HCT116 (cell line): ENCODE data around the gene CDH23. TPM values are rescaled to one million over a fixed set of nuclear protein-coding genes. Genes with fewer than 3 reads are reported as not detected.

Experiments
- ATAC-seq: fragments of 200-7000 bp; cut with Tn5 transposase; 2 replicates; pipeline ENCODE4 v1.9.1; 2020; ENCODE audit warnings: mild to moderate bottlenecking, moderate library complexity
- BruUV-seq: library from RNA; stranded (reverse); fragments of 400-500 nt; replicated peaks from 2 replicates; lab custom pipeline; 2021; lab: Mats Ljungman, UMichigan
- CTCF ChIA-PET: fragments of 300-600 bp; sonication (Branson Sonifier 250); formaldehyde crosslinking; loops from one replicate; lab custom pipeline; 2021; ENCODE audit warnings: antibody characterized with exemption; lab: Charles Lee
- POLR2A ChIA-PET: fragments of 300-600, 350-600 bp; sonication (Branson Sonifier 250); formaldehyde crosslinking; loops from one replicate; lab custom pipeline; 2021; ENCODE audit warnings: antibody characterized with exemption; lab: Charles Lee
- RAD21 ChIA-PET, 2 experiments: fragments of 300-600 bp; sonication (Branson Sonifier 250); formaldehyde crosslinking; loops; one replicate each; lab custom pipeline; 2023; ENCODE audit warnings: low total read pairs in 2 of 2; ENCODE audit not compliant: uncharacterized antibody in 2 of 2, unreplicated experiment in 2 of 2, low non-redundant PET in 1 of 2; lab: Charles Lee
- DNase-seq: peaks from one replicate; pipeline ENCODE4 v3.0.0-alpha.2; 2010; ENCODE audit warnings: low read depth, low spot score
- H2AFZ ChIP-seq: fragments of 200-600 bp; shearing (Covaris generic), sonication (generic); 2 replicates; pipeline ENCODE4 v1.6.1; 2017; ENCODE audit warnings: low read depth, mixed run types, mixed read lengths, antibody characterized with exemption, low read length; ENCODE audit not compliant: poor library complexity, severe bottlenecking
- H3K27ac ChIP-seq: 2 replicates; pipeline ENCODE4 v1.5.1; 2012; ENCODE audit warnings: low read depth, low read length
- H3K27me3 ChIP-seq: fragments of 200-600 bp; sonication (generic); 2 replicates; pipeline ENCODE4 v1.6.1; 2016; ENCODE audit warnings: mixed run types, low read length, mixed read lengths; ENCODE audit not compliant: insufficient read depth
- H3K36me3 ChIP-seq, 2 experiments: fragments of 200-500 bp in 1 of 2; fragments of 200-600 bp in 1 of 2; sonication (Bioruptor generic) in 1 of 2; sonication (generic) in 1 of 2; 2 replicates each; pipeline versions ENCODE4 v1.5.1 to v1.6.1; 2014 to 2016; ENCODE audit warnings: low read length in 2 of 2, inconsistent platforms in 1 of 2, mixed read lengths in 1 of 2, mixed run types in 1 of 2; ENCODE audit not compliant: insufficient read depth in 2 of 2, control insufficient read depth in 1 of 2
- H3K4me1 ChIP-seq, 2 experiments: fragments of 200-600 bp in 1 of 2; sonication (generic) in 1 of 2; 2 replicates each; pipeline versions ENCODE4 v1.5.1 to v1.6.1; 2012 to 2017; ENCODE audit warnings: low read length in 2 of 2, inconsistent platforms in 1 of 2, mild to moderate bottlenecking in 1 of 2, mixed read lengths in 1 of 2, mixed run types in 1 of 2, moderate library complexity in 1 of 2; ENCODE audit not compliant: insufficient read depth in 2 of 2, control insufficient read depth in 1 of 2
- H3K4me2 ChIP-seq: fragments of 200-600 bp; sonication (generic); 2 replicates; pipeline ENCODE4 v1.6.1; 2017; ENCODE audit warnings: mixed run types, low read length, mixed read lengths
- H3K4me3 ChIP-seq, 2 experiments: fragments of 200-600 bp in 1 of 2; sonication (generic) in 1 of 2; replicated peaks in 1 of 2; 2 replicates each; pipeline ENCODE4 v1.5.1; 2011 to 2016; ENCODE audit warnings: low read length in 2 of 2, control low read depth in 1 of 2, low read depth in 1 of 2, mild to moderate bottlenecking in 1 of 2, mixed read lengths in 1 of 2, mixed run types in 1 of 2
- H3K79me2 ChIP-seq: fragments of 200-600 bp; sonication (generic); 2 replicates; pipeline ENCODE4 v1.6.1; 2017; ENCODE audit warnings: mild to moderate bottlenecking, mixed run types, low read length, moderate library complexity, mixed read lengths; ENCODE audit not compliant: insufficient read depth
- H3K9ac ChIP-seq: fragments of 200-600 bp; sonication (generic); 2 replicates; pipeline ENCODE4 v1.6.1; 2016; ENCODE audit warnings: low read length, mixed read lengths
- H3K9me2 ChIP-seq: fragments of 200-600 bp; sonication (generic), shearing (Covaris generic); 2 replicates; pipeline ENCODE4 v1.6.1; 2017; ENCODE audit warnings: mixed run types, mild to moderate bottlenecking, moderate library complexity; ENCODE audit not compliant: insufficient read depth
- H3K9me3 ChIP-seq, 2 experiments: fragments of 200-500 bp in 1 of 2; fragments of 200-600 bp in 1 of 2; sonication (Bioruptor generic) in 1 of 2; sonication (generic) in 1 of 2; 2 replicates each; pipeline ENCODE4 v1.6.1; 2014 to 2017; ENCODE audit warnings: low read length in 2 of 2, mixed read lengths in 2 of 2, inconsistent platforms in 1 of 2, low read depth in 1 of 2, mild to moderate bottlenecking in 1 of 2, mixed run types in 1 of 2, moderate library complexity in 1 of 2; ENCODE audit not compliant: control insufficient read depth in 1 of 2, insufficient read depth in 1 of 2
- H4K20me1 ChIP-seq: fragments of 200-600 bp; sonication (generic), shearing (Covaris generic); 2 replicates; pipeline ENCODE4 v1.6.1; 2017; ENCODE audit warnings: mixed run types, mild to moderate bottlenecking, moderate library complexity; ENCODE audit not compliant: insufficient read depth
- CBX3 ChIP-seq: IDR thresholded peaks from 2 replicates; pipeline ENCODE4 v1.6.1; 2012; ENCODE audit warnings: low read depth
- CEBPB ChIP-seq: IDR thresholded peaks from 2 replicates; pipeline ENCODE4 v1.6.1; 2012; ENCODE audit warnings: low read depth
- EGR1 ChIP-seq: IDR thresholded peaks from 2 replicates; pipeline ENCODE4 v1.6.1; 2012; ENCODE audit warnings: low read depth
- ELF1 ChIP-seq: IDR thresholded peaks from 2 replicates; pipeline ENCODE4 v1.6.1; 2012; ENCODE audit warnings: low read depth, borderline replicate concordance
- EZH2 ChIP-seq: fragments of 200-600 bp; sonication (generic); IDR thresholded peaks from 2 replicates; pipeline ENCODE4 v1.6.1; 2017; ENCODE audit warnings: antibody characterized with exemption, mixed run types
- EZH2phosphoT487 ChIP-seq: fragments of 200-600 bp; IDR thresholded peaks from 2 replicates; pipeline ENCODE4 v1.6.1; 2018; ENCODE audit warnings: antibody characterized with exemption, borderline replicate concordance
- FOSL1 ChIP-seq: IDR thresholded peaks from 2 replicates; pipeline ENCODE4 v1.6.1; 2012; ENCODE audit warnings: low read depth
- JUND ChIP-seq: IDR thresholded peaks from 2 replicates; pipeline ENCODE4 v1.6.1; 2012
- MAX ChIP-seq: IDR thresholded peaks from 2 replicates; pipeline ENCODE4 v1.6.1; 2012
- SIN3A ChIP-seq: IDR thresholded peaks from 2 replicates; pipeline ENCODE4 v1.6.1; 2012; ENCODE audit warnings: low read depth
- SRF ChIP-seq: IDR thresholded peaks from 2 replicates; pipeline ENCODE4 v1.6.1; 2012; ENCODE audit warnings: low read depth
- intact Hi-C: fragments of 100-400 bp; cut with micrococcal nuclease; formaldehyde crosslinking; loops from 2 replicates; pipeline ENCODE4 v1.10.0; 2022
- total RNA-seq: library from RNA; stranded (reverse); gene quantifications from one replicate; pipeline ENCODE4 v1.2.1, GENCODE V29; 2021; ENCODE audit not compliant: unreplicated experiment
- TF ChIP-seq, protein P1 (sequence below): IDR thresholded peaks from 2 replicates; pipeline ENCODE4 v1.6.1; 2011; ENCODE audit warnings: mild to moderate bottlenecking, low read length, moderate library complexity; ENCODE audit not compliant: insufficient replicate concordance; ENCODE audit errors: extremely low read depth
- TF ChIP-seq, protein P2 (sequence below): IDR thresholded peaks from 2 replicates; pipeline ENCODE4 v1.6.1; 2012
- TF ChIP-seq, protein P3 (sequence below), 3 experiments: fragments of 200-600 bp in 1 of 3; sonication (generic) in 1 of 3; IDR thresholded peaks in 2 of 3; conservative IDR thresholded peaks in 1 of 3; 2 replicates each; pipeline ENCODE4 v1.5.1; 2012 to 2017; ENCODE audit warnings: low read depth in 2 of 3, low read length in 2 of 3, antibody characterized with exemption in 1 of 3, borderline replicate concordance in 1 of 3, control low read depth in 1 of 3, mild to moderate bottlenecking in 1 of 3, mixed read lengths in 1 of 3, mixed run types in 1 of 3, moderate library complexity in 1 of 3; ENCODE audit not compliant: insufficient read depth in 1 of 3
- TF ChIP-seq, protein P4 (sequence below): IDR thresholded peaks from 2 replicates; pipeline ENCODE4 v1.6.1; 2012; ENCODE audit warnings: low read depth

Gene CDH23
- total RNA-seq, 1 experiment from 2014 or later = not detected

GRCh38 chr10:71675295-71675970 is 278.7 kb downstream of the CDH23 start:
- Histone ChIP-seq H4K20me1 (no peaks in the 10 kb centered on the region), H3K4me1 (no peaks in the 10 kb centered on the region), H3K9me2 (no peaks in the 10 kb centered on the region), H2AFZ (no peak overlapping the region), H3K79me2 (no peaks in the 10 kb centered on the region), H3K4me2 (no peak overlapping the region), H3K9ac (no peak overlapping the region), H3K27ac (no peak overlapping the region), H3K4me3 (no peak overlapping the region), H3K27me3 (no peaks in the 10 kb centered on the region), H3K36me3 (no peaks in the 10 kb centered on the region), H3K9me3 (no peaks in the 10 kb centered on the region)
- BruUV-seq = no TSS peak
- TF ChIP-seq, protein P1, sequence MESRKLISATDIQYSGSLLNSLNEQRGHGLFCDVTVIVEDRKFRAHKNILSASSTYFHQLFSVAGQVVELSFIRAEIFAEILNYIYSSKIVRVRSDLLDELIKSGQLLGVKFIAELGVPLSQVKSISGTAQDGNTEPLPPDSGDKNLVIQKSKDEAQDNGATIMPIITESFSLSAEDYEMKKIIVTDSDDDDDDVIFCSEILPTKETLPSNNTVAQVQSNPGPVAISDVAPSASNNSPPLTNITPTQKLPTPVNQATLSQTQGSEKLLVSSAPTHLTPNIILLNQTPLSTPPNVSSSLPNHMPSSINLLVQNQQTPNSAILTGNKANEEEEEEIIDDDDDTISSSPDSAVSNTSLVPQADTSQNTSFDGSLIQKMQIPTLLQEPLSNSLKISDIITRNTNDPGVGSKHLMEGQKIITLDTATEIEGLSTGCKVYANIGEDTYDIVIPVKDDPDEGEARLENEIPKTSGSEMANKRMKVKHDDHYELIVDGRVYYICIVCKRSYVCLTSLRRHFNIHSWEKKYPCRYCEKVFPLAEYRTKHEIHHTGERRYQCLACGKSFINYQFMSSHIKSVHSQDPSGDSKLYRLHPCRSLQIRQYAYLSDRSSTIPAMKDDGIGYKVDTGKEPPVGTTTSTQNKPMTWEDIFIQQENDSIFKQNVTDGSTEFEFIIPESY = no peak
- TF ChIP-seq FOSL1 (no peak), SRF (no peak), EGR1 (no peak), CEBPB (no peak), EZH2phosphoT487 (no peak), SIN3A (no peak), EZH2 (no peak), ELF1 (no peak), CBX3 (no peak), JUND (no peak), MAX (no peak)
- TF ChIP-seq, protein P2, sequence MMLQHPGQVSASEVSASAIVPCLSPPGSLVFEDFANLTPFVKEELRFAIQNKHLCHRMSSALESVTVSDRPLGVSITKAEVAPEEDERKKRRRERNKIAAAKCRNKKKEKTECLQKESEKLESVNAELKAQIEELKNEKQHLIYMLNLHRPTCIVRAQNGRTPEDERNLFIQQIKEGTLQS = no peak
- TF ChIP-seq, protein P3, sequence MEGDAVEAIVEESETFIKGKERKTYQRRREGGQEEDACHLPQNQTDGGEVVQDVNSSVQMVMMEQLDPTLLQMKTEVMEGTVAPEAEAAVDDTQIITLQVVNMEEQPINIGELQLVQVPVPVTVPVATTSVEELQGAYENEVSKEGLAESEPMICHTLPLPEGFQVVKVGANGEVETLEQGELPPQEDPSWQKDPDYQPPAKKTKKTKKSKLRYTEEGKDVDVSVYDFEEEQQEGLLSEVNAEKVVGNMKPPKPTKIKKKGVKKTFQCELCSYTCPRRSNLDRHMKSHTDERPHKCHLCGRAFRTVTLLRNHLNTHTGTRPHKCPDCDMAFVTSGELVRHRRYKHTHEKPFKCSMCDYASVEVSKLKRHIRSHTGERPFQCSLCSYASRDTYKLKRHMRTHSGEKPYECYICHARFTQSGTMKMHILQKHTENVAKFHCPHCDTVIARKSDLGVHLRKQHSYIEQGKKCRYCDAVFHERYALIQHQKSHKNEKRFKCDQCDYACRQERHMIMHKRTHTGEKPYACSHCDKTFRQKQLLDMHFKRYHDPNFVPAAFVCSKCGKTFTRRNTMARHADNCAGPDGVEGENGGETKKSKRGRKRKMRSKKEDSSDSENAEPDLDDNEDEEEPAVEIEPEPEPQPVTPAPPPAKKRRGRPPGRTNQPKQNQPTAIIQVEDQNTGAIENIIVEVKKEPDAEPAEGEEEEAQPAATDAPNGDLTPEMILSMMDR (IDR thresholded peaks at IDR 0.05 in 2 of 3, conservative IDR thresholded peaks at IDR 0.05 in 1 of 3; ENCODE audit: borderline replicate concordance in 1 of 3, insufficient read depth in 1 of 3, low read depth in 2 of 3, low read length in 2 of 3) = no peak
- TF ChIP-seq, protein P4, sequence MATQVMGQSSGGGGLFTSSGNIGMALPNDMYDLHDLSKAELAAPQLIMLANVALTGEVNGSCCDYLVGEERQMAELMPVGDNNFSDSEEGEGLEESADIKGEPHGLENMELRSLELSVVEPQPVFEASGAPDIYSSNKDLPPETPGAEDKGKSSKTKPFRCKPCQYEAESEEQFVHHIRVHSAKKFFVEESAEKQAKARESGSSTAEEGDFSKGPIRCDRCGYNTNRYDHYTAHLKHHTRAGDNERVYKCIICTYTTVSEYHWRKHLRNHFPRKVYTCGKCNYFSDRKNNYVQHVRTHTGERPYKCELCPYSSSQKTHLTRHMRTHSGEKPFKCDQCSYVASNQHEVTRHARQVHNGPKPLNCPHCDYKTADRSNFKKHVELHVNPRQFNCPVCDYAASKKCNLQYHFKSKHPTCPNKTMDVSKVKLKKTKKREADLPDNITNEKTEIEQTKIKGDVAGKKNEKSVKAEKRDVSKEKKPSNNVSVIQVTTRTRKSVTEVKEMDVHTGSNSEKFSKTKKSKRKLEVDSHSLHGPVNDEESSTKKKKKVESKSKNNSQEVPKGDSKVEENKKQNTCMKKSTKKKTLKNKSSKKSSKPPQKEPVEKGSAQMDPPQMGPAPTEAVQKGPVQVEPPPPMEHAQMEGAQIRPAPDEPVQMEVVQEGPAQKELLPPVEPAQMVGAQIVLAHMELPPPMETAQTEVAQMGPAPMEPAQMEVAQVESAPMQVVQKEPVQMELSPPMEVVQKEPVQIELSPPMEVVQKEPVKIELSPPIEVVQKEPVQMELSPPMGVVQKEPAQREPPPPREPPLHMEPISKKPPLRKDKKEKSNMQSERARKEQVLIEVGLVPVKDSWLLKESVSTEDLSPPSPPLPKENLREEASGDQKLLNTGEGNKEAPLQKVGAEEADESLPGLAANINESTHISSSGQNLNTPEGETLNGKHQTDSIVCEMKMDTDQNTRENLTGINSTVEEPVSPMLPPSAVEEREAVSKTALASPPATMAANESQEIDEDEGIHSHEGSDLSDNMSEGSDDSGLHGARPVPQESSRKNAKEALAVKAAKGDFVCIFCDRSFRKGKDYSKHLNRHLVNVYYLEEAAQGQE = no peak
- RAD21 ChIA-PET = no interaction called here
- POLR2A ChIA-PET = no interaction called here
- ATAC-seq (no peak), DNase-seq (no peak)
- CTCF ChIA-PET = no interaction called here
- intact Hi-C loops = no loop called here
